K562 (cell line): Measurements from ENCODE around the gene ISG20L2.

Experiments used
- ETV6 ChIP-seq, 3 experiments: fragments of 150-350 bp in 1 of 3; sonication (generic) in 1 of 3; formaldehyde crosslinking in 1 of 3; IDR thresholded peaks; 2 replicates each; pipeline versions ENCODE4 v1.6.1 to v1.8.0; 2014 to 2022; ENCODE audit warnings: borderline replicate concordance in 2 of 3, low read depth in 2 of 3, antibody characterized with exemption in 1 of 3, low read length in 1 of 3, mild to moderate bottlenecking in 1 of 3, missing genetic modification reagents in 1 of 3
- FOXA1 ChIP-seq: fragments of 450-650 bp; IDR thresholded peaks from 2 replicates; pipeline ENCODE4 v1.6.1; 2016; ENCODE audit warnings: mild to moderate bottlenecking, borderline replicate concordance
- POLR2A ChIP-seq: fragments of 450-650 bp; conservative IDR thresholded peaks from 2 replicates; pipeline ENCODE4 v1.6.1; 2016
- POLR2AphosphoS5 ChIP-seq: IDR thresholded peaks from 2 replicates; pipeline ENCODE4 v1.6.1; 2011; ENCODE audit warnings: mild to moderate bottlenecking, low read depth, low read length, moderate library complexity; ENCODE audit not compliant: control insufficient read depth, insufficient read depth
- ZNF696 ChIP-seq: fragments of 250-450 bp; sonication (Bioruptor Pico); conservative IDR thresholded peaks from 2 replicates; pipeline ENCODE4 v1.4.0; 2020; ENCODE audit warnings: mild to moderate bottlenecking, moderate library complexity

- no peak for TF ChIP-seq POLR2A
- TF ChIP-seq POLR2AphosphoS5: no peak
- no peak for TF ChIP-seq ZNF696
- no peak for TF ChIP-seq ETV6 (IDR thresholded peaks at IDR 0.05; ENCODE audit: borderline replicate concordance in 1 of 2, low read depth in 2 of 2, low read length in 1 of 2)
- no peak for TF ChIP-seq ETV6 (CRISPR knock-in tag; IDR thresholded peaks at IDR 0.05; ENCODE audit: borderline replicate concordance)
- TF ChIP-seq FOXA1: no peak
Observed at GRCh38 chr1:156767879-156768604, 39.5 kb upstream of the ISG20L2 start.
